ENCODE measurements around the gene GPR6. TPM values are rescaled to one million over a fixed set of nuclear protein-coding genes. Genes with fewer than 3 reads are reported as not detected.

The GPR6 gene, protein sequence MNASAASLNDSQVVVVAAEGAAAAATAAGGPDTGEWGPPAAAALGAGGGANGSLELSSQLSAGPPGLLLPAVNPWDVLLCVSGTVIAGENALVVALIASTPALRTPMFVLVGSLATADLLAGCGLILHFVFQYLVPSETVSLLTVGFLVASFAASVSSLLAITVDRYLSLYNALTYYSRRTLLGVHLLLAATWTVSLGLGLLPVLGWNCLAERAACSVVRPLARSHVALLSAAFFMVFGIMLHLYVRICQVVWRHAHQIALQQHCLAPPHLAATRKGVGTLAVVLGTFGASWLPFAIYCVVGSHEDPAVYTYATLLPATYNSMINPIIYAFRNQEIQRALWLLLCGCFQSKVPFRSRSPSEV
- total RNA-seq (not detected in 2 replicates), polyA plus RNA-seq (not detected in 2 replicates)

GRCh38 chr6:109978174-109979032 is at the start of gene GPR6:
Gene GPR6 (plus strand): TSS chr6:109978311. CDS start chr6:109979113, 802 bp downstream.
- peak; percentile 46 to 95 for DNase-seq (ENCODE audit: low read depth in 1 of 2, low spot score in 1 of 2)
- no peak within 1 kb of the TSS for H3K27ac ChIP-seq
- peak within 1 kb of the TSS; percentile 15 for H3K4me3 ChIP-seq
- H3K27me3 ChIP-seq, result peaks cover 91% of the 10 kb centered on the region
- no peaks in the 10 kb centered on the region for H3K36me3 ChIP-seq
- H3K4me1 ChIP-seq (ENCODE audit: low read depth), result peaks cover 4% of the 10 kb centered on the region
- H3K9me3 ChIP-seq (ENCODE audit: low read depth), result no peaks in the 10 kb centered on the region
- TF ChIP-seq, protein P1, sequence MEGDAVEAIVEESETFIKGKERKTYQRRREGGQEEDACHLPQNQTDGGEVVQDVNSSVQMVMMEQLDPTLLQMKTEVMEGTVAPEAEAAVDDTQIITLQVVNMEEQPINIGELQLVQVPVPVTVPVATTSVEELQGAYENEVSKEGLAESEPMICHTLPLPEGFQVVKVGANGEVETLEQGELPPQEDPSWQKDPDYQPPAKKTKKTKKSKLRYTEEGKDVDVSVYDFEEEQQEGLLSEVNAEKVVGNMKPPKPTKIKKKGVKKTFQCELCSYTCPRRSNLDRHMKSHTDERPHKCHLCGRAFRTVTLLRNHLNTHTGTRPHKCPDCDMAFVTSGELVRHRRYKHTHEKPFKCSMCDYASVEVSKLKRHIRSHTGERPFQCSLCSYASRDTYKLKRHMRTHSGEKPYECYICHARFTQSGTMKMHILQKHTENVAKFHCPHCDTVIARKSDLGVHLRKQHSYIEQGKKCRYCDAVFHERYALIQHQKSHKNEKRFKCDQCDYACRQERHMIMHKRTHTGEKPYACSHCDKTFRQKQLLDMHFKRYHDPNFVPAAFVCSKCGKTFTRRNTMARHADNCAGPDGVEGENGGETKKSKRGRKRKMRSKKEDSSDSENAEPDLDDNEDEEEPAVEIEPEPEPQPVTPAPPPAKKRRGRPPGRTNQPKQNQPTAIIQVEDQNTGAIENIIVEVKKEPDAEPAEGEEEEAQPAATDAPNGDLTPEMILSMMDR (IDR thresholded peaks at IDR 0.05; ENCODE audit: low read depth, low read length), result no peak

- Histone ChIP-seq H3K27ac (no peak overlapping the region), H3K36me3 (no peaks in the 10 kb centered on the region), H3K27me3 (no peaks in the 10 kb centered on the region), H3K4me1 (ENCODE audit: low read depth) (no peaks in the 10 kb centered on the region), H3K4me3 (no peak overlapping the region), H3K9me3 (ENCODE audit: low read depth) (no peaks in the 10 kb centered on the region)
- DNase-seq (ENCODE audit: low read depth in 1 of 2, low spot score in 1 of 2), result no peak
- TF ChIP-seq, protein P1 (IDR thresholded peaks at IDR 0.05; ENCODE audit: low read depth, low read length), result no peak
Observed at GRCh38 chr6:109934293-109934692, 43.8 kb upstream of the GPR6 start.

GRCh38 chr6:109939654-109940053 is 38.5 kb upstream of the GPR6 start:
- H3K4me3 ChIP-seq, result no peak overlapping the region
- no peaks in the 10 kb centered on the region for H3K9me3 ChIP-seq (ENCODE audit: low read depth)

DNA sequence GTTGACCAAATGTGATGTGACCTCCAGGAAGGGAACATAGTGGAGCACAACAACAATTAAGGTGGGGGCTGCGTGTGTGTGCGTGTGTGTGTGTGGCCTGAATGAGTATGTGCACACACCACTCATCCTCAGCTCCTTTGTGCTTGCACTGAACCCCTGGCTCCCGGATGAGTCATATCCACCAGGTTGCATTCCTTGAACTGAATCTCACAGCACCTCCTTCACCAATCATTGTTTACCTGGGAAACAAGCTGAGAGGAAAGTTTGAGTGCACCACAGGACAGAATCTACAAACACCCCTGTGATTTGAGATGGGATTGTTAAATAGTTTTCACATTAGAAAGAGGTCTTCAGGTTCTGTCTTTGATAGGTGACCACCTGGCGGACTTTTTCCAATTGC is 33.7 kb upstream of the GPR6 start:
- no peaks in the 10 kb centered on the region for H3K9me3 ChIP-seq (ENCODE audit: low read depth)
- H3K36me3 ChIP-seq, result no peaks in the 10 kb centered on the region
- DNase-seq (ENCODE audit: low read depth in 1 of 2, low spot score in 1 of 2), result no peak
- no peaks in the 10 kb centered on the region for H3K4me1 ChIP-seq (ENCODE audit: low read depth)
- H3K27me3 ChIP-seq, result no peaks in the 10 kb centered on the region
- no peak overlapping the region for H3K27ac ChIP-seq
- no peak overlapping the region for H3K4me3 ChIP-seq
- TF ChIP-seq, protein P1 (IDR thresholded peaks at IDR 0.05; ENCODE audit: low read depth, low read length), result no peak

More at GRCh38 chr6:109939654-109940053, 38.5 kb upstream of the GPR6 start:
- TF ChIP-seq, protein P1 (IDR thresholded peaks at IDR 0.05; ENCODE audit: low read depth, low read length), result no peak
- Histone ChIP-seq H3K36me3 (no peaks in the 10 kb centered on the region), H3K27ac (no peak overlapping the region), H3K27me3 (no peaks in the 10 kb centered on the region), H3K4me1 (ENCODE audit: low read depth) (no peaks in the 10 kb centered on the region)
- DNase-seq (ENCODE audit: low read depth in 1 of 2, low spot score in 1 of 2), result no peak

DNA sequence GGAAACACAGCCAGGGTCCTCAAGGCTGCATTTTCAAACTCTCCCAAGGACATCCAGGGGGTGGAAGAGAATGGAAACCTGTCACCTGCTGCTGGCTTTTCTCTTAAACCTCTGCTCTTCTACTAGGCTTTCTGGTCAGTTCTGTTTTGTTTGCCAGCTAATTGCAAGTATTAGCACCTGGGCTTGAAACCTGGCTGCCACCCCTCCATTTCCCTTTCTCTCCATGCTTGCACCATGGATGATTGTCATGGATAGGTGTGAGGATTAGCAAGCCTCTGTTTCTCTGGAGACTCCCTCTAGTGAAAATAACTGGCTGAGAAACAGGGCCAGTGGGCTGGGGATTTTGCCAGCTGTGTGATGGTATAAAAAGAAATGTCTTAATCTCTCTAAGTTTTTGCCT is 33.0 kb upstream of the GPR6 start:
- no peaks in the 10 kb centered on the region for H3K27me3 ChIP-seq
- no peaks in the 10 kb centered on the region for H3K9me3 ChIP-seq (ENCODE audit: low read depth)
- H3K36me3 ChIP-seq, result no peaks in the 10 kb centered on the region
- TF ChIP-seq, protein P1 (IDR thresholded peaks at IDR 0.05; ENCODE audit: low read depth, low read length), result no peak
- no peak overlapping the region for H3K27ac ChIP-seq
- H3K4me3 ChIP-seq, result no peak overlapping the region
- H3K4me1 ChIP-seq (ENCODE audit: low read depth), result no peaks in the 10 kb centered on the region
- DNase-seq (ENCODE audit: low read depth in 1 of 2, low spot score in 1 of 2), result no peak
